ENCODE data around the gene WDR36. TPM values are rescaled to one million over a fixed set of nuclear protein-coding genes. Genes with fewer than 3 reads are reported as not detected.

WDR36 gene
- total and polyA plus RNA-seq, 2 of the 13 experiments (the other 11 are each of a cell fraction or from before 2014, with no cell fraction given): 18.2 to 40.6 TPM

DNA sequence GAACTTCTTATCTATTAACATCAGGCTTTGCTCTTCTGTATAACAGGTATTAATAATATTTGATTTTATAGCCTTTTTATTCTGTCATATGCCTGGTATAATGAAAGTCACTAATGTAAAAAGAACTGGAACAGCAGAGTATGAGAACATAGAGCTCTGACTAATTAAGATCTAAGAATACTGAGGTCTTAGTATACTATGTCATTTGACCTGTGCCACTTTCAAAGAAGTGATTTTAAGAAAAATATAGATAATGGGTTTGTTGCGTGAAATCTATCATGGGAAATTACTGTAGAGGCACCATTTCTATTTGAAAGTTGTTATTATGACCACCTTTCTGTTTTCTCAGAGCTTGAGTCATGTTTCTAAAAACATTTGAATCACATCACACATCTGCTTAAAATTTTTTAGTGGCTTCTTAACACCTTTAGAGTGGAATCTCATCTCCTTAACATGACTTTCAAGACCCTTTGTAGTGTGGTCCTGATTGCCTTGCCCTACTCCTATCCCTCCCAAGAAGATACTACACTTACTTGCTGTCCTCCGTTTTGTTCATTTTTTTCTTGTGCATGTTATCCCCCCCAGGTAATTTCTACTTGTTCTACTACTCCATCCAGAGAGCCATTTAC is 14.3 kb downstream of the WDR36 start:
- FAIRE-seq: no peak
- Histone ChIP-seq H3K27ac (ENCODE audit: extremely low read length, insufficient read depth, low read length) (no peak overlapping the region), H3K4me3 (replicated peaks in 1 of 3; ENCODE audit: insufficient read depth in 1 of 3, low read depth in 2 of 3, low read length in 3 of 3) (no peak overlapping the region), H3K9me3 (ENCODE audit: low read length) (no peaks in the 10 kb centered on the region), H2AFZ (ENCODE audit: low read length) (no peak overlapping the region), H3K79me2 (ENCODE audit: insufficient read depth, low read length) (no peaks in the 10 kb centered on the region), H3K4me2 (ENCODE audit: low read depth, low read length) (no peak overlapping the region), H3K27me3 (ENCODE audit: control insufficient read depth in 1 of 2, insufficient read depth in 2 of 2, low read length in 2 of 2) (no peaks in the 10 kb centered on the region), H3K4me1 (ENCODE audit: insufficient read depth, low read length) (no peaks in the 10 kb centered on the region), H3K9ac (ENCODE audit: insufficient read depth, low read depth, low read length) (no peak overlapping the region), H4K20me1 (ENCODE audit: insufficient read depth, low read length) (no peaks in the 10 kb centered on the region), H3K36me3 (replicated peaks in 1 of 2; ENCODE audit: control insufficient read depth in 1 of 2, insufficient read depth in 2 of 2, low read length in 2 of 2) (peaks cover 10 to 87% of the 10 kb centered on the region in 2 experiments)
- intact Hi-C loops (cut with micrococcal nuclease; ENCODE audit: unreplicated experiment) (no loop called here), in situ Hi-C loops (cut with HindIII; ENCODE audit: extremely low pct_ligation_motif_present, low pct_unique_long_range_greater_than_20kb) (no loop called here)
- WGBS (ENCODE audit: low lambda C conversion rate): 94% methylated on average over 2 of the region's 2 CpGs
- no peak for ATAC-seq
- POLR2A ChIA-PET: no interaction called here
- CTCF ChIA-PET (ENCODE audit: low intra/inter-chr PET ratio, low total read pairs): no interaction called here
- BruUV-seq (replicated peaks): no TSS peak
- DNase-seq (ENCODE audit: low spot score): no peak
- no peak for TF ChIP-seq ZNF747 (CRISPR knock-in tag; IDR thresholded peaks at IDR 0.05; ENCODE audit: borderline replicate concordance)
- TF ChIP-seq, protein P1, sequence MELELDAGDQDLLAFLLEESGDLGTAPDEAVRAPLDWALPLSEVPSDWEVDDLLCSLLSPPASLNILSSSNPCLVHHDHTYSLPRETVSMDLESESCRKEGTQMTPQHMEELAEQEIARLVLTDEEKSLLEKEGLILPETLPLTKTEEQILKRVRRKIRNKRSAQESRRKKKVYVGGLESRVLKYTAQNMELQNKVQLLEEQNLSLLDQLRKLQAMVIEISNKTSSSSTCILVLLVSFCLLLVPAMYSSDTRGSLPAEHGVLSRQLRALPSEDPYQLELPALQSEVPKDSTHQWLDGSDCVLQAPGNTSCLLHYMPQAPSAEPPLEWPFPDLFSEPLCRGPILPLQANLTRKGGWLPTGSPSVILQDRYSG (CRISPR knock-in tag; IDR thresholded peaks at IDR 0.05): no peak
- no peak for TF ChIP-seq RBM22 (optimal IDR thresholded peaks at IDR 0.05; ENCODE audit: low read length)
- TF ChIP-seq SNAPC2 (CRISPR knock-in tag; IDR thresholded peaks at IDR 0.05): no peak
- no peak for TF ChIP-seq YEATS2 (CRISPR knock-in tag; IDR thresholded peaks at IDR 0.05; ENCODE audit: borderline replicate concordance)
- no peak for TF ChIP-seq JARID2 (CRISPR knock-in tag; IDR thresholded peaks at IDR 0.05; ENCODE audit: insufficient replicate concordance)
- TF ChIP-seq, protein P2, sequence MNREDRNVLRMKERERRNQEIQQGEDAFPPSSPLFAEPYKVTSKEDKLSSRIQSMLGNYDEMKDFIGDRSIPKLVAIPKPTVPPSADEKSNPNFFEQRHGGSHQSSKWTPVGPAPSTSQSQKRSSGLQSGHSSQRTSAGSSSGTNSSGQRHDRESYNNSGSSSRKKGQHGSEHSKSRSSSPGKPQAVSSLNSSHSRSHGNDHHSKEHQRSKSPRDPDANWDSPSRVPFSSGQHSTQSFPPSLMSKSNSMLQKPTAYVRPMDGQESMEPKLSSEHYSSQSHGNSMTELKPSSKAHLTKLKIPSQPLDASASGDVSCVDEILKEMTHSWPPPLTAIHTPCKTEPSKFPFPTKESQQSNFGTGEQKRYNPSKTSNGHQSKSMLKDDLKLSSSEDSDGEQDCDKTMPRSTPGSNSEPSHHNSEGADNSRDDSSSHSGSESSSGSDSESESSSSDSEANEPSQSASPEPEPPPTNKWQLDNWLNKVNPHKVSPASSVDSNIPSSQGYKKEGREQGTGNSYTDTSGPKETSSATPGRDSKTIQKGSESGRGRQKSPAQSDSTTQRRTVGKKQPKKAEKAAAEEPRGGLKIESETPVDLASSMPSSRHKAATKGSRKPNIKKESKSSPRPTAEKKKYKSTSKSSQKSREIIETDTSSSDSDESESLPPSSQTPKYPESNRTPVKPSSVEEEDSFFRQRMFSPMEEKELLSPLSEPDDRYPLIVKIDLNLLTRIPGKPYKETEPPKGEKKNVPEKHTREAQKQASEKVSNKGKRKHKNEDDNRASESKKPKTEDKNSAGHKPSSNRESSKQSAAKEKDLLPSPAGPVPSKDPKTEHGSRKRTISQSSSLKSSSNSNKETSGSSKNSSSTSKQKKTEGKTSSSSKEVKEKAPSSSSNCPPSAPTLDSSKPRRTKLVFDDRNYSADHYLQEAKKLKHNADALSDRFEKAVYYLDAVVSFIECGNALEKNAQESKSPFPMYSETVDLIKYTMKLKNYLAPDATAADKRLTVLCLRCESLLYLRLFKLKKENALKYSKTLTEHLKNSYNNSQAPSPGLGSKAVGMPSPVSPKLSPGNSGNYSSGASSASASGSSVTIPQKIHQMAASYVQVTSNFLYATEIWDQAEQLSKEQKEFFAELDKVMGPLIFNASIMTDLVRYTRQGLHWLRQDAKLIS (CRISPR knock-in tag; IDR thresholded peaks at IDR 0.05): no peak
- TF ChIP-seq GPN1 (CRISPR knock-in tag; IDR thresholded peaks at IDR 0.05; ENCODE audit: borderline replicate concordance): no peak
- TF ChIP-seq, protein P3, sequence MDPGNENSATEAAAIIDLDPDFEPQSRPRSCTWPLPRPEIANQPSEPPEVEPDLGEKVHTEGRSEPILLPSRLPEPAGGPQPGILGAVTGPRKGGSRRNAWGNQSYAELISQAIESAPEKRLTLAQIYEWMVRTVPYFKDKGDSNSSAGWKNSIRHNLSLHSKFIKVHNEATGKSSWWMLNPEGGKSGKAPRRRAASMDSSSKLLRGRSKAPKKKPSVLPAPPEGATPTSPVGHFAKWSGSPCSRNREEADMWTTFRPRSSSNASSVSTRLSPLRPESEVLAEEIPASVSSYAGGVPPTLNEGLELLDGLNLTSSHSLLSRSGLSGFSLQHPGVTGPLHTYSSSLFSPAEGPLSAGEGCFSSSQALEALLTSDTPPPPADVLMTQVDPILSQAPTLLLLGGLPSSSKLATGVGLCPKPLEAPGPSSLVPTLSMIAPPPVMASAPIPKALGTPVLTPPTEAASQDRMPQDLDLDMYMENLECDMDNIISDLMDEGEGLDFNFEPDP (CRISPR knock-in tag; conservative IDR thresholded peaks at IDR 0.05): no peak
- no peak for TF ChIP-seq CHD4 (IDR thresholded peaks at IDR 0.05; ENCODE audit: borderline replicate concordance, low read length)
- TF ChIP-seq ZNF703 (CRISPR knock-in tag; IDR thresholded peaks at IDR 0.05; ENCODE audit: borderline replicate concordance): no peak
- TF ChIP-seq EZH2 (conservative IDR thresholded peaks at IDR 0.05; ENCODE audit: low read depth, low read length): no peak
- no peak for TF ChIP-seq ASH2L (IDR thresholded peaks at IDR 0.05; ENCODE audit: insufficient read length, low read depth, low read length)
- TF ChIP-seq SNRNP70 (IDR thresholded peaks at IDR 0.05; ENCODE audit: low read depth, low read length): no peak
- no peak for TF ChIP-seq PAF1 (CRISPR knock-in tag; IDR thresholded peaks at IDR 0.05)
- no peak for TF ChIP-seq MAFG (CRISPR knock-in tag; IDR thresholded peaks at IDR 0.05)
- TF ChIP-seq CHD2 (IDR thresholded peaks at IDR 0.05; ENCODE audit: low read depth, low read length): no peak
- TF ChIP-seq ZNF282 (IDR thresholded peaks at IDR 0.05; ENCODE audit: partially characterized antibody): no peak
- TF ChIP-seq ZFP82 (CRISPR knock-in tag; IDR thresholded peaks at IDR 0.05; ENCODE audit: borderline replicate concordance): no peak
